Karpas-422 (cell line): Measurements from ENCODE around the gene SAMM50. TPM values are rescaled to one million over a fixed set of nuclear protein-coding genes. Genes with fewer than 3 reads are reported as not detected.

Experiments used
- total RNA-seq: library from RNA; depleted of rRNA; stranded (reverse); fragments of >200 nt; shearing (Covaris generic); gene quantifications from 2 replicates; pipeline ENCODE4 v1.2.3, GENCODE V29; 2014; ENCODE audit warnings: low replicate concordance; rRNA removed

SAMM50 gene
- total RNA-seq, 1 experiment from 2014 or later: 42.9 TPM

Other genes starting within 250 kb of the SAMM50 start
- 0.47 TPM in 1 of 2 replicates, not detected in the other for gene EFCAB6, start 143.1 kb upstream of the SAMM50 start, total RNA-seq
- gene SULT4A1, start 92.9 kb upstream of the SAMM50 start, total RNA-seq: not detected in 2 replicates
- not detected in 2 replicates for gene PNPLA5, start 63.4 kb upstream of the SAMM50 start, total RNA-seq
- not detected in 2 replicates for gene PNPLA3, start 31.6 kb upstream of the SAMM50 start, total RNA-seq
- gene PARVB, start 68.9 kb downstream of the SAMM50 start, total RNA-seq: 24.9 and 32.6 TPM in 2 replicates
- 6.3 and 6.7 TPM in 2 replicates for gene PARVG, start 225.5 kb downstream of the SAMM50 start, total RNA-seq